Measurements from ENCODE around the gene NTN3.

Gene NTN3

GRCh38 chr16:2497116-2497630 is 26.1 kb downstream of the NTN3 start:
- DNase-seq (ENCODE audit: low spot score): peak; percentile 37

GRCh38 chr16:2497695-2498484 is 26.8 kb downstream of the NTN3 start:
- no peak for DNase-seq (ENCODE audit: low spot score)

DNA sequence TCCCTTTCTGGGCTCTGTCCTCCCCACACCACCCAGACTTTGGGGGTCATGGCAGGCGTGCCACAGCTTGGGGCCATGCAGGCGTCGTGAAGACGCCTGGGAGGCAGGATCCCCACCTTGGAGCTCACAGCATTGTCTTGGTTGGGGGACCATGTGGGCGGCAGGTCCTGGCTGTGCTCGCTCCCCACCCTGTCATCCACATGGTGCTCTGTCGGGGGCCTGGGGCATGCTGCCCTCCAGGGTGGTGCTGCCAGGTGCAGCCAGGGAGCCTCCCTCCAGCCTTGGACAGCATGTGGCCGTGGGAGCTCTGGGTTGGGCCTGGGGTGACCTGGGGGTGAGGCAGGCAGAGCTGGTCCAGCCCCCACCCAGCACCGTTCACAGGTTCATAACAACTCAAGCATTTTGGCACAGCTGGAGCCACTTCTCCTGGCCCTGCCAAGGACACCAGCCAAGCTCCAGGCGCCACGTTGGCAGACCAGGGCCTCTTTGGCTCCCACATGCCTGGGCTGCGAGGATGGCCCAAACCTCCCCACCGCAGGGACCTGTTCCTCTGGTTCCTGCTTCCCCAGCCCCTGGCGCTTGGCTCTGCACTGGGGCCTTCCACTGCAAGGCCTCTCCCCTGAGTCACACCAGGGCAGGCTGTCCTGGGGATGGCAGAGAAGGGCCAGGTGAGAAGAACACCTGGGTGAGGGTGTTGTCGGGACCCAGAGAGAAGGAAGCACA is 27.6 kb downstream of the NTN3 start:
- peak; percentile 32 for DNase-seq (ENCODE audit: low spot score)

DNA sequence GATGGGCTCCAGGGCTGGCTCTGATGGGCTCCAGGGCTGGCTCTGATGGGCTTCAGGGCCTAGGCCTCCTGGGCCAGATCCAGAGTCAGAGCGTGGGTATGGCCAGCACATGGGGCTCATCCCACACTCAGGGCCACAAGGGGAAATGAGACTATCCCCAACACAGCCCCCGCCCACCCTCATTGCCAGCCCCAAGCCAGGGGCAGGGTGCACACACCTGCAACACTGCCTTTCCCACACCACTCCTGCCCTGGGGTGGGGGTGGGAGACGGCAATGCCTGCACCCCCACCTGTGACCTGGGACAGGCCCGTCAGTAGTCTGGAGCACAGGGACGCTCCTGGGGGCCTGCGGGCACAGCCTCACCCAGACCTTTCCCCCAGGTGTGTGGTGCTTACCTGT is 28.4 kb downstream of the NTN3 start:
- DNase-seq (ENCODE audit: low spot score): no peak

DNA sequence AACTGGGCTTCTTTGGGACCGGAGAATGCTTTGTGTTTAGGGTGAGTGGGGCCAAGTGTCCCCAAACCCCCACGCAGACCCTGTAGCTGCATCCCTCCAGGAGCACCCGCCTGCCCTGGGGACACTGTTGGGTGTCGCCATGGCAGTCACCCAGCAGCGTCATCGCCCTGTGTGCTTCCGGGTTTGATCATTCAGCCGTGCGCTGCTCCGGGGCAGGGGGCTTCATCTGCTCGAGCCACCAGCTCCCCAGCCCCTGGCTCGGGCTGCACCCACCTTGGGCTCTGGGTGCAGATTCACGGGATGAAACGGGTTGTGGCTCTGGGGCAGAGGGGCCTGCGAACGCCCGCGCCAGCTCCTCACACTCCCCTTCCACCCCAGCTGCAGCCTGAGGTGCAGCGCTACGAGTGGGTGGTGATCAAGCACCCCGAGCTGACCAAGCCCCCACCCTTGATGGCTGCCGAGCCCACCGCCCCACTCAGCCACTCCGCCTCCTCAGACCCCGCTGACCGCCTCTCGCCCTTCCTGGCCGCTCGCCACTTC is 28.9 kb downstream of the NTN3 start:
- DNase-seq (ENCODE audit: low spot score): no peak

DNA sequence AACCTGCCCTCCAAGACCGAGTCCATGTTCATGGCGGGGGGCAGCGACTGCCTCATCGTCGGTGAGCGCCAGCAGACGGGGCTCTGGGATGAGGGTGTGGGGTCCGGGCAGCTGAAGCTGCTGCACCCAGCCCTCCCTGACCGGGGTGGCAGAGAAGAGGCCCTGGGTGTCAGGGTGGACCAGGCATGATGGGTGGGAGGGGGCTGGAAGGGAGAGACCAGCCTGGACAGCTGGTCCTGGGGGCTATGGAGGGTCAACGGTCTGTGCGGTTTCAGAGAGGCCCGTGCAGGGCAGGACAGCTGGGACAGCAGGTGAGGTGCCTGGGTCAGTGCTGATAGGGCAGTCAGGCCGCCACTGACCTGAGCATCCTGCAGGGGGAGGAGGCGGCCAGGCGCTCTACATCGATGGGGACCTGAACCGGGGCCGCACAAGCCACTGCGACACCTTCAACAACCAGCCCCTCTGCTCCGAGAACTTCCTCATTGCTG is 29.4 kb downstream of the NTN3 start:
- DNase-seq (ENCODE audit: low spot score): no peak

GRCh38 chr16:2500918-2501750 is 30.0 kb downstream of the NTN3 start:
- DNase-seq (ENCODE audit: low spot score): peak; percentile 83

DNA sequence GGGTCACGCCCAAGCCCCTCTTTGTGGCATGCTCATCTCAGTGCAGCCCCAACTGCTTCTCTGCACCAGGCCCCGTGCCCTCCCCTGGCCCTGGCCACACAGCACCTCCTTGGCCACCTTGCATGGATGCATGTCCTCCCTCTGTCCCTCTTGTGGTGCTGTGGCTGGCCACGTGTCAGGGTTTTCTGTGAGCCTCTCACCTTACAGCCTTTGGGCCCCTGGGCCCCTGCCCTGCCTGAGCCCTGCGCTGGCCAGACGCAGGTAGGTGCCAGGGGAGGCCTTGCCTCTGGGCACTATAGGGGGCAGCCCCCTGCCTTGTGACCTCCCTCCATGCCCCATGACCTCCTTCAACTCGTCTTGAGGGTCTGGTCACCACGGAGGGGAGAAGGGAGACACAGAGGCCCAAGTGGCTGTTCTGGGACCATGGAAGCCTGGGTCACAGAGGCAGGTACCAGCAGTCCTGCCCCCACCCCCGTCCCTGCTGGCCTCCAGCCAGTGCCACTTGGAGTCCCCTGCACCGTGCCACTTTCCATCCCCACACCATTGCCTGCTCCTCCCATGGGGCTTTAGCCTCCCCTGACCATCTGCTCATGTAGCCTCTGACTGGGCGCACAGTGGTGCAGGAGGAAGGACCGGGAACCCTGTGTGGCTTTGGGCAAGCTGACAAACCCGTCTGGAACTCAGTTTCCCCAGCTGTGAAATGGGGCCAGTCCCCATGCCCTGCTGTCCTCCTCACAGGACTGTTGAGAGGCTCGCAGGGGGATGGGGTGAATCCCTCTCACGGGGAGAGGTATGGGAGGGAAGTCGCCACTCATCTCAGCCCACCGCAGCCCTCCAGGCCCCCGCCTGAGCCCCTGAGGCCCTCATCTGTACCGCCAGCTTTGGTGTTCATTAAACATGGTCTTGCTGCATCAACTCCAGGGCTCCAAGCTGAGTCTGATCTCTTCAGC is 31.1 kb downstream of the NTN3 start:
- DNase-seq (ENCODE audit: low spot score): no peak

GRCh38 chr16:2505695-2506094 is 34.6 kb downstream of the NTN3 start:
- DNase-seq (ENCODE audit: low spot score): no peak

- no peak for DNase-seq (ENCODE audit: low spot score)
Observed at GRCh38 chr16:2507052-2507659, 36.1 kb downstream of the NTN3 start.

- DNase-seq (ENCODE audit: low spot score): no peak
Observed at GRCh38 chr16:2507665-2508064, 36.6 kb downstream of the NTN3 start.

DNA sequence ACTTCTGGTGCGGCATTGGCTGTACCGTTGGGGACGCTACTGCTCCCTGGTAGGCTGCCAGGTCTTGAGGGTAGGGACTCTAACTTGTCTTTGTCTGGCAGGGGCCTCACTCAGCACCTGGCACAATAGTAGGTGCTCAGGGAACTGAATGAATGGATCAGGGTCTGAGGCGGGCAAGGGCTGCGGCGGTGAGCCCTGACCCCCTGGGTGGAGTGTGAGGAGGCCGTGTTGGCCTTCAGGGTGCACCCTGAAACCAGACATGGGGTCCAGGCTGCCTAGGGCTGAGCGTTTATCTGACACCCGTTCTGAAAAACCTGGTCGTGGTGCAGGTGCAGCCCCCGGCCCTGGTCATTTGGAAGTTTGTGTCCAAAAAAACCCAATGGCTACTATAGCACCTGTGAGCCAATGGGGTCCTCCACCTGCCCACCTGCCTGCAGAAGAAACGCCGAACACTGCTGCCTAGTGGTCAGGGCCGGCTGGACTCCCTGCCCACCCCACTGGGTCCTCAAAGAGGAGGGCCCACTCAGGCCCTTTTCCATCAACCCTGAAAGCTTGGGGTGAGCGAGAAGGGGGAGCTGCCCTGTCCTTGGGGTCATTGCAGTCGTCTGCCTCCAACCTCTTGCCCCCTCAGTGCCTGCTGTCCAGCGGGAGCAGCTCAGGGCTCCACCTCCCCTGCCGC is 37.8 kb downstream of the NTN3 start:
- DNase-seq (ENCODE audit: low spot score): no peak

GRCh38 chr16:2511128-2511800 is 40.2 kb downstream of the NTN3 start:
- peak; percentile 64 for DNase-seq (ENCODE audit: low spot score)

- no peak for DNase-seq (ENCODE audit: low spot score)
Observed at GRCh38 chr16:2511996-2512734, 41.1 kb downstream of the NTN3 start.

GRCh38 chr16:2512735-2513404 is 41.8 kb downstream of the NTN3 start:
- no peak for DNase-seq (ENCODE audit: low spot score)

DNA sequence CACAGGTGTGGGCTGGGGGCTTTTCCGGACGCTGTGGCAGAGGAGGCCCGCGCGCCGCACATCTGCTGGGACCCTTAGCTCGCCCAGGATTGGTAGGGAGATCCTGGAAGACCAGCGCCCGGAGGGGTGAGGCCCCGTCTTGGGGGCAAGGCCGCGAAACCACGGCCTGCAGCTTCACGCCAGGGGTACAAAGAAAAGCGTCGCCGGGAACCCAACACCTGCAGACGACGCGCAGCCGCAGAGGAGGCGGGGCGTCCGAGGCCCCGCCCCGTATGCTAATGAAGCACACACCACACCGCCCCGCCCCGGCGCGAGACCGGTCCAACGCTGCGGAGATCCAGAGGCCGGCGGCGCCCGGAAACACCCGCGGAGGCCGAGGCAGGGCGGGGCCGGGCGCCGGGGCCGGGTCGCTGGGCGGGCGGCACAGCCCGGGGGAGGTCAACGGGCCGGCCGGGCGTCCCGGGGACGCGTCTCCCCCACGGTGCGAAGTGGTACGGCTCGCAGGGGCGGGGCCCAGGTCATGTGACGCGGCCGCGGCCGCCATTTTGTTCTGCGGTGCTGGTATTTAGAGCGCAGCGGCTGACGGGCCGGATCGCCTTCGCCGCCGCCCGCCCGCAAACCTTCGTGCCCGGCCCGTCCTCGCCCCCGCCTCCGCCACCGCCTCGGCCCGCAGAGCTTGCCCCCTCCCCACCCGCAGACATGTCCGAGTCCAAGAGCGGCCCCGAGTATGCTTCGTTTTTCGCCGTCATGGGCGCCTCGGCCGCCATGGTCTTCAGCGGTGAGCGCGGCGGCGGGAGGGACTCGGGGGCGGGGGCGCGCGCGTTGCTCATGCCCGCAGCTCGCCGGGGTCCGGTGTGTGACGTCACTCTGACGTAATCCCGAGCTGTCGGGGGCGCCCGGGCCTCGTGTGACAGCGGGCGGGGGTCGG is 42.6 kb downstream of the NTN3 start, which contains the start of gene ATP6V0C:
Gene ATP6V0C, plus strand, starts transcription at position 548 of the 928 bp plus-strand sequence. Its CDS starts 152 bp downstream, at position 700.
- DNase-seq (ENCODE audit: low spot score): peak; percentile 89
